Liver (tissue), 9 donors: ENCODE measurements around the gene PIGO. TPM values are rescaled to one million over a fixed set of nuclear protein-coding genes. Genes with fewer than 3 reads are reported as not detected.

Experiments used
- DNase-seq: peaks from one replicate; pipeline ENCODE4 v3.0.0-alpha.2; 2017; ENCODE audit warnings: low spot score
- H3K27ac ChIP-seq, 2 donors: one replicate each; pipeline ENCODE4 v1.7.0; 2013; ENCODE audit warnings: inconsistent platforms in 2 of 2, low read length in 2 of 2, control low read depth in 1 of 2, low read depth in 1 of 2, mild to moderate bottlenecking in 1 of 2
- H3K27me3 ChIP-seq, 4 donors: one replicate each; pipeline versions ENCODE4 v1.6.1 to v1.7.0; 2013; ENCODE audit warnings: low read length in 3 of 4, inconsistent platforms in 1 of 4, mild to moderate bottlenecking in 1 of 4, moderate library complexity in 1 of 4; ENCODE audit not compliant: control insufficient read depth in 4 of 4, insufficient read depth in 4 of 4
- H3K36me3 ChIP-seq, 4 donors: one replicate each; pipeline versions ENCODE4 v1.6.1 to v1.7.0; 2013; ENCODE audit warnings: low read length in 3 of 4, mild to moderate bottlenecking in 3 of 4, low read depth in 1 of 4, moderate library complexity in 1 of 4; ENCODE audit not compliant: control insufficient read depth in 4 of 4, insufficient read depth in 3 of 4
- H3K4me1 ChIP-seq, 4 donors: one replicate each; pipeline versions ENCODE4 v1.6.1 to v1.7.0; 2013; ENCODE audit warnings: low read length in 3 of 4, mild to moderate bottlenecking in 3 of 4, moderate library complexity in 1 of 4; ENCODE audit not compliant: control insufficient read depth in 4 of 4, insufficient read depth in 4 of 4
- H3K4me3 ChIP-seq, 3 donors: one replicate each; pipeline versions ENCODE4 v1.6.1 to v1.7.0; 2013; ENCODE audit warnings: low read length in 3 of 3, control low read depth in 1 of 3, low read depth in 1 of 3, mild to moderate bottlenecking in 1 of 3
- H3K9ac ChIP-seq, 2 donors: one replicate each; pipeline ENCODE4 v1.7.0; 2013; ENCODE audit warnings: low read length in 2 of 2, mild to moderate bottlenecking in 2 of 2, moderate library complexity in 2 of 2, control low read depth in 1 of 2, low read depth in 1 of 2
- H3K9me3 ChIP-seq, 4 donors: one replicate each; pipeline versions ENCODE4 v1.6.1 to v1.7.0; 2013; ENCODE audit warnings: low read length in 3 of 4; ENCODE audit not compliant: control insufficient read depth in 4 of 4
- ATF3 ChIP-seq: IDR thresholded peaks from 2 replicates; pipeline ENCODE4 v1.6.1; 2016; ENCODE audit warnings: antibody characterized with exemption
- FOXA1 ChIP-seq: IDR thresholded peaks from 2 replicates; pipeline ENCODE4 v1.6.1; 2016; ENCODE audit warnings: antibody characterized with exemption
- FOXA2 ChIP-seq: IDR thresholded peaks from 2 replicates; pipeline ENCODE4 v1.6.1; 2016; ENCODE audit warnings: antibody characterized with exemption
- GABPA ChIP-seq, 2 donors: IDR thresholded peaks in 1 of 2; conservative IDR thresholded peaks in 1 of 2; 2 replicates each; pipeline ENCODE4 v1.6.1; 2016; ENCODE audit warnings: antibody characterized with exemption in 2 of 2, mild to moderate bottlenecking in 1 of 2, moderate library complexity in 1 of 2
- HNF4A ChIP-seq, 2 donors: conservative IDR thresholded peaks; 2 replicates each; pipeline ENCODE4 v1.6.1; 2016; ENCODE audit warnings: antibody characterized with exemption in 2 of 2, mild to moderate bottlenecking in 2 of 2
- HNF4G ChIP-seq: IDR thresholded peaks from 2 replicates; pipeline ENCODE4 v1.6.1; 2016; ENCODE audit warnings: antibody characterized with exemption
- JUND ChIP-seq, 2 donors: IDR thresholded peaks; 2 replicates each; pipeline ENCODE4 v1.6.1; 2016; ENCODE audit warnings: antibody characterized with exemption in 2 of 2
- NR2F2 ChIP-seq: IDR thresholded peaks from 2 replicates; pipeline ENCODE4 v1.6.1; 2016; ENCODE audit warnings: antibody characterized with exemption
- RAD21 ChIP-seq, 2 donors: IDR thresholded peaks; 2 replicates each; pipeline ENCODE4 v1.6.1; 2016; ENCODE audit warnings: antibody characterized with exemption in 2 of 2, mild to moderate bottlenecking in 2 of 2
- REST ChIP-seq: IDR thresholded peaks from 2 replicates; pipeline ENCODE4 v1.6.1; 2016; ENCODE audit warnings: antibody characterized with exemption, mild to moderate bottlenecking
- RXRA ChIP-seq, 2 donors: IDR thresholded peaks; 2 replicates each; pipeline ENCODE4 v1.6.1; 2017 to 2018; ENCODE audit warnings: antibody characterized with exemption in 2 of 2, mild to moderate bottlenecking in 1 of 2
- SP1 ChIP-seq: IDR thresholded peaks from 2 replicates; pipeline ENCODE4 v1.6.1; 2018; ENCODE audit warnings: antibody characterized with exemption, mild to moderate bottlenecking
- TAF1 ChIP-seq: conservative IDR thresholded peaks from 2 replicates; pipeline ENCODE4 v1.6.1; 2016; ENCODE audit warnings: antibody characterized with exemption, mild to moderate bottlenecking
- YY1 ChIP-seq: IDR thresholded peaks from 2 replicates; pipeline ENCODE4 v1.6.1; 2016; ENCODE audit warnings: antibody characterized with exemption, mild to moderate bottlenecking
- ZBTB33 ChIP-seq: IDR thresholded peaks from 2 replicates; pipeline ENCODE4 v1.6.1; 2016; ENCODE audit warnings: antibody characterized with exemption
- WGBS: extraction: QIAGEN DNeasy Blood & Tissue Kit; methylation state at CpG from one replicate; pipeline ENCODE4 v1.1.7; 2013; 5-methylcytosine and 5-hydroxymethylcytosine counted together
- polyA plus RNA-seq, 2 donors: library from polyadenylated mRNA; stranded (reverse) in 1 of 2; unstranded in 1 of 2; fragments of 200-250 nt in 1 of 2; fragments of >200 nt in 1 of 2; fragmentation: Nextera tagmentation in 1 of 2; extraction: Ambion mirVana in 1 of 2; gene quantifications; one replicate each; pipeline versions ENCODE4 v1.2.1 to v1.2.3, GENCODE V29; 2013 to 2015
- total RNA-seq, 2 donors: library from RNA; depleted of rRNA; stranded (reverse); fragments of >200 nt; gene quantifications; one replicate each; pipeline ENCODE4 v1.2.3, GENCODE V29; 2014
- donor health status: healthy.
- donor health status: healthy.
- donor health status: healthy.
- donor health status: healthy.
- donor health status: healthy.

Gene PIGO
- total and polyA plus RNA-seq, 4 donors: 10.5 to 16.0 (median 15.5) TPM

- H3K9ac ChIP-seq: no peak overlapping the region
- H3K4me1 ChIP-seq: peaks cover 4 to 30% (median 19%) of the 10 kb centered on the region in 4 donors
- TF ChIP-seq NR2F2: no peak
- no peak for TF ChIP-seq SP1
- no peak for TF ChIP-seq ATF3
- no peak for TF ChIP-seq ZBTB33
- no peak for TF ChIP-seq RXRA (IDR thresholded peaks at IDR 0.05)
- TF ChIP-seq FOXA2: no peak
- no peak for TF ChIP-seq HNF4A (conservative IDR thresholded peaks at IDR 0.05)
- TF ChIP-seq GABPA (IDR thresholded peaks at IDR 0.05 in 1 of 2, conservative IDR thresholded peaks at IDR 0.05 in 1 of 2): no peak
- TF ChIP-seq TAF1: no peak
- TF ChIP-seq JUND (IDR thresholded peaks at IDR 0.05): no peak
- no peak for TF ChIP-seq YY1
- TF ChIP-seq HNF4G: no peak
- H3K4me3 ChIP-seq: no peak overlapping the region
- peaks cover 9 to 36% (median 17%) of the 10 kb centered on the region in 4 donors for H3K36me3 ChIP-seq
- no peaks in the 10 kb centered on the region for H3K27me3 ChIP-seq
- no peak for DNase-seq
- H3K27ac ChIP-seq: no peak overlapping the region
- no peaks in the 10 kb centered on the region for H3K9me3 ChIP-seq
- WGBS: 90% methylated on average over 3 of the region's 3 CpGs
These were observed 1.2 kb upstream of the PIGO start for GRCh38 chr9:35097573-35097972.

GRCh38 chr9:35091536-35091935, 4.9 kb downstream of the PIGO start:
- no peaks in the 10 kb centered on the region for H3K27me3 ChIP-seq
- H3K27ac ChIP-seq: no peak overlapping the region
- TF ChIP-seq SP1 (no peak), REST (no peak), JUND (IDR thresholded peaks at IDR 0.05) (no peak), FOXA1 (no peak), YY1 (no peak), TAF1 (no peak)
- H3K9me3 ChIP-seq: no peaks in the 10 kb centered on the region
- H3K4me3 ChIP-seq: no peak overlapping the region
- H3K4me1 ChIP-seq: peaks cover under 1 to 10% (median 6%) of the 10 kb centered on the region in 4 donors
- 97% methylated on average over 17 of the region's 17 CpGs for WGBS
- no peak overlapping the region for H3K9ac ChIP-seq
- H3K36me3 ChIP-seq: peaks cover 11 to 69% (median 35%) of the 10 kb centered on the region in 4 donors
- DNase-seq: no peak

GRCh38 chr9:35089434-35089833, 7.0 kb downstream of the PIGO start:
- Histone ChIP-seq H3K4me3 (no peak overlapping the region), H3K4me1 (no peaks in the 10 kb centered on the region), H3K9me3 (no peaks in the 10 kb centered on the region), H3K27ac (no peak overlapping the region), H3K36me3 (peaks cover 11 to 69% (median 35%) of the 10 kb centered on the region in 4 donors), H3K27me3 (no peaks in the 10 kb centered on the region), H3K9ac (no peak overlapping the region)
- DNase-seq: no peak
- WGBS: 94% methylated on average over 2 of the region's 2 CpGs
- TF ChIP-seq SP1 (no peak), ZBTB33 (no peak), HNF4G (no peak), REST (no peak), FOXA2 (no peak), ATF3 (no peak), NR2F2 (no peak), GABPA (IDR thresholded peaks at IDR 0.05 in 1 of 2, conservative IDR thresholded peaks at IDR 0.05 in 1 of 2) (no peak), YY1 (no peak), RAD21 (IDR thresholded peaks at IDR 0.05) (no peak)
